Measurements from ENCODE around the gene SKI.

Gene SKI

DNA sequence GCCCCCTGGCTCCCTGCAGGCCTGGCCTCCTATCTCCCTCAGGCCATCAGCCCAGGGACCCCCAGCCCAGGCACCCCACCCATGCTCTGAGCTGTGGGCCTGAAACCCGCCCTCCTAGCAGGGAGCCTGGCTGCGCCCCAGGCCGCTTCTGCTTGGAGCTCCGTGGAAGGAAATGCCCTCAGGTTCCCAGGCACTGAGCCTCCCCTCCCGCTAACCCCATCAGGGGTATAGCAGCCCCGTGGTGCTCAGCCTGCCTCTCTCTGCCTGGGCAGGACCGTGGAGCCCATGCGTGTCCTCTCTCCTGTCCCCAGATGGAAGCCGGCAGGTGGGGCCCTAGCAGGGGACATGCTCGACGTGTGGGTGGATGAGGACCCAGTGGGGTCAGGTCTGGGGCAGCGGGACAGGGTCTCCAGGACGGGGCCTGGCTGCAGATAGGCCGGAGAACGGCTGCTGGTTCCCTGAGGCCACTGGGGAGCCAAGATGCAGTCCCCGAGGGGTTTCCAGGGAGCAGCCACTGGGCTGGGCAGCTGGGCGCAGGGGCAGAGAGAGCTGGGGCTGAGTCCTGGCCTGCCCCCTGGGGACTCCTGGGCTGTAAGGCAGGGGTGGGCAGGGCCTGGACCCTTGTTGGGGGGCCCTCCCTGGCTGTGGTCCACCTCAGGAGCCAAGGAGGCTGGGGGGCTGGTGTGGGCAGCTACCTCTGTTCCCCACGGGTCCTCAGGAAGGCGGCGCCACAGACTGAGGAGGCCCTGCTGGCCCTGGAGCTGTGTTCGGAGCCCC is 87.7 kb downstream of the SKI start:
- DNase-seq, result no peak
- Histone ChIP-seq H3K27me3 (replicated peaks in 2 of 5; ENCODE audit: control insufficient read depth in 4 of 5, insufficient read depth in 5 of 5, low read length in 4 of 5) (no peaks in the 10 kb centered on the region), H3K4me3 (ENCODE audit: control insufficient read depth in 1 of 7, extremely low read depth in 1 of 7, insufficient read depth in 4 of 7, low read depth in 2 of 7, low read length in 6 of 7) (peak overlapping the region; percentile 0 to 76 (median 40)), H3K27ac (ENCODE audit: insufficient read depth in 1 of 2, low read depth in 1 of 2, low read length in 2 of 2, poor library complexity in 1 of 2, severe bottlenecking in 2 of 2) (peak overlapping the region; percentile 40 to 68), H3K9me3 (ENCODE audit: control extremely low read depth in 1 of 5, control insufficient read depth in 4 of 5, insufficient read depth in 2 of 5, low read depth in 1 of 5, low read length in 4 of 5) (no peaks in the 10 kb centered on the region), H3K4me1 (ENCODE audit: control extremely low read depth in 1 of 4, control insufficient read depth in 4 of 4, insufficient read depth in 4 of 4, low read length in 3 of 4) (peaks cover 0 to 59% (median 55%) of the 10 kb centered on the region in 4 experiments), H3K36me3 (ENCODE audit: control insufficient read depth in 4 of 4, insufficient read depth in 4 of 4, low read length in 3 of 4) (no peaks in the 10 kb centered on the region)
- POLR2A ChIA-PET, result interaction anchor here (0.9 to 7.0 kb wide), 6 partner anchors 15 to 88 kb away, joined by 3 to 95 read pairs (median 18); partner anchors contain the start of genes MORN1 and RER1
- CTCF ChIA-PET, result interaction anchor here (1.0 to 2.6 kb wide), 15 partner anchors 8 to 128 kb away, joined by 3 to 15 read pairs (median 5); partner anchors contain the start of gene FAAP20
- WGBS (ENCODE audit: insufficient coverage), result 48% methylated on average over 20 of the region's 21 CpGs

DNA sequence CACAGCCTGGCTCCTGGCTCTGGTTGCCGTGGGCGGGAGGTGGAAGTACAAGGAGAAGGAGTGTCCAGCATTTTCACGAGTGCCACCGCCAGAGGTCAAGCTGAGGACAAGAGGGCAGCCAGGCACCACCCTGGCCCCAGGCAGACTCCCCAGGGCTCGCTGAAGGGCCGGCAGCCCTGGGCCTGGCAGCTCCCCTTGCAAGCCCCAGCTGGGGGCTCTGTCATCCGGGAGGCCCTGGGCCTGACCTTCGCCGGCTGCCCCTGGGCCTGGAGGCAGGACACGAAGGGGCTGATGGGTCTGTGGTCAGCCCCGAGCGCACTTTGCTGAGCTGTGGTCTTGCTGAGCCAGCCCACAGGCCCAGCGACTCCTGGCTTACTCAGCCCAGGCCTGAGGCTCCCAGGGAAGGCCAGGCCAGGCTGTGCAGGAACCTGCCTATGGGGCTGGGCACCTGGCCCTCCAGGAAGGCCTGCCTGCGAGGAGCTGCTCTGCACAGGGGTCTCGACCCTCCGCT is 88.4 kb downstream of the SKI start:
- ChIA-PET CTCF (interaction anchor here (1.0 to 2.6 kb wide), 12 partner anchors 9 to 128 kb away, joined by 3 to 15 read pairs (median 6); partner anchors contain the start of gene FAAP20), POLR2A (interaction anchor here (1.1 to 7.0 kb wide), 5 partner anchors 15 to 89 kb away, joined by 3 to 95 read pairs (median 31); no protein-coding TSS in a partner anchor)
- H3K4me1 ChIP-seq (ENCODE audit: control extremely low read depth in 1 of 4, control insufficient read depth in 4 of 4, insufficient read depth in 4 of 4, low read length in 3 of 4), result peaks cover 0 to 59% (median 54%) of the 10 kb centered on the region in 4 experiments
- 93% methylated on average over 12 of the region's 16 CpGs for WGBS (ENCODE audit: insufficient coverage)
- H3K4me3 ChIP-seq (ENCODE audit: control insufficient read depth in 1 of 7, extremely low read depth in 1 of 7, insufficient read depth in 4 of 7, low read depth in 2 of 7, low read length in 6 of 7), result no peak overlapping the region
- no peaks in the 10 kb centered on the region for H3K36me3 ChIP-seq (ENCODE audit: control insufficient read depth in 4 of 4, insufficient read depth in 4 of 4, low read length in 3 of 4)
- no peak overlapping the region for H3K27ac ChIP-seq (ENCODE audit: insufficient read depth in 1 of 2, low read depth in 1 of 2, low read length in 2 of 2, poor library complexity in 1 of 2, severe bottlenecking in 2 of 2)
- no peak for DNase-seq
- no peaks in the 10 kb centered on the region for H3K9me3 ChIP-seq (ENCODE audit: control extremely low read depth in 1 of 5, control insufficient read depth in 4 of 5, insufficient read depth in 2 of 5, low read depth in 1 of 5, low read length in 4 of 5)
- H3K27me3 ChIP-seq (replicated peaks in 2 of 5; ENCODE audit: control insufficient read depth in 4 of 5, insufficient read depth in 5 of 5, low read length in 4 of 5), result peaks cover 0 to 3% (median 0%) of the 10 kb centered on the region in 5 experiments

DNA sequence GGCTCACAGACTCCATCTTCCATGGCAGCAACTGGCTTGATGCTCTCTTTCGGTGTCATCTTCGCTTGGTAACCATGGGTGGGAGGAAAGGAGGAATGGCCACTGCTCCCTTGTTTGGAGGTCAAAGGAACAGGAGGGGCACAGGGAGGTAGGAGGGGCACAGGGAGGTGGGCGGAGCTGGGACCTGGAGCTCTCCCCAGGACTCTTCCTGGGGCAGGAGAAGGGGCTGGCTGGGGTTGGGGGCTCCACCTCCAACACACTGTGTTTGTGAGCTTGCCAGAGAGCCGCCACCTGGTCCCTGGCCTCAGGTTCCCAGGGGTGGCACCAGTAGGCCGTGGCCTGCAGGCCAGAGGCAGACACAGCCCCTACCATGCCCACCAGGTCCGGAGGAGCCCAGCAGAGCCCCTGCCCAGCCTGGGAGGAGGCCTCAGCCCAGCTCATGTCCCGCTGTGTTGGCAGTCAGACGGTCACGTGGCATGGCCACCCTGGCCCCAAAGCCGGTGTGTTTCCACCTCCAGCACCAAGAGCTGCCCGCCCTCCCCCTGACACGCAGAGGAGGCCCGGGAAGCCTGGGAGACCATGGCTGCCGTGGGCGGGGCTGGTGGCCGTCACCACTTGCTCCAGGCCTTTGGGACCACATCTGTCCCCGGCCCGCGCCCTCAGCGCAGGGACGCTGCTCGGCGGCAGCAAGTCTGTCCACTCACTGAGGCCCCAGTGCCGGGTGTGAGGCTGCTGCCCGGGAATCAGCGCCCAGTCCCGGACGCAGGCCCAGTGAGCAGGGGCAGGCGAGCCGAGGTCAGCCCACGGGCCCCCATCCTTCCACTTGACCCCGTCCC is 89.3 kb downstream of the SKI start:
- Histone ChIP-seq H3K27me3 (replicated peaks in 2 of 5; ENCODE audit: control insufficient read depth in 4 of 5, insufficient read depth in 5 of 5, low read length in 4 of 5) (peaks cover 0 to 5% (median 0%) of the 10 kb centered on the region in 5 experiments), H3K27ac (ENCODE audit: insufficient read depth in 1 of 2, low read depth in 1 of 2, low read length in 2 of 2, poor library complexity in 1 of 2, severe bottlenecking in 2 of 2) (no peak overlapping the region), H3K36me3 (ENCODE audit: control insufficient read depth in 4 of 4, insufficient read depth in 4 of 4, low read length in 3 of 4) (no peaks in the 10 kb centered on the region), H3K9me3 (ENCODE audit: control extremely low read depth in 1 of 5, control insufficient read depth in 4 of 5, insufficient read depth in 2 of 5, low read depth in 1 of 5, low read length in 4 of 5) (no peaks in the 10 kb centered on the region), H3K4me3 (ENCODE audit: control insufficient read depth in 1 of 7, extremely low read depth in 1 of 7, insufficient read depth in 4 of 7, low read depth in 2 of 7, low read length in 6 of 7) (no peak overlapping the region), H3K4me1 (ENCODE audit: control extremely low read depth in 1 of 4, control insufficient read depth in 4 of 4, insufficient read depth in 4 of 4, low read length in 3 of 4) (peaks cover 0 to 59% (median 49%) of the 10 kb centered on the region in 4 experiments)
- no peak for DNase-seq
- ChIA-PET CTCF (interaction anchor here (1.5 to 2.3 kb wide), 4 partner anchors 10 to 122 kb away, joined by 3 to 6 read pairs (median 6); partner anchors contain the start of gene FAAP20), POLR2A (interaction anchor here (1.7 to 7.0 kb wide), 2 partner anchors 62 to 88 kb away, joined by 4 to 39 read pairs; no protein-coding TSS in a partner anchor)
- WGBS (ENCODE audit: insufficient coverage), result 97% methylated on average over 28 of the region's 32 CpGs

DNA sequence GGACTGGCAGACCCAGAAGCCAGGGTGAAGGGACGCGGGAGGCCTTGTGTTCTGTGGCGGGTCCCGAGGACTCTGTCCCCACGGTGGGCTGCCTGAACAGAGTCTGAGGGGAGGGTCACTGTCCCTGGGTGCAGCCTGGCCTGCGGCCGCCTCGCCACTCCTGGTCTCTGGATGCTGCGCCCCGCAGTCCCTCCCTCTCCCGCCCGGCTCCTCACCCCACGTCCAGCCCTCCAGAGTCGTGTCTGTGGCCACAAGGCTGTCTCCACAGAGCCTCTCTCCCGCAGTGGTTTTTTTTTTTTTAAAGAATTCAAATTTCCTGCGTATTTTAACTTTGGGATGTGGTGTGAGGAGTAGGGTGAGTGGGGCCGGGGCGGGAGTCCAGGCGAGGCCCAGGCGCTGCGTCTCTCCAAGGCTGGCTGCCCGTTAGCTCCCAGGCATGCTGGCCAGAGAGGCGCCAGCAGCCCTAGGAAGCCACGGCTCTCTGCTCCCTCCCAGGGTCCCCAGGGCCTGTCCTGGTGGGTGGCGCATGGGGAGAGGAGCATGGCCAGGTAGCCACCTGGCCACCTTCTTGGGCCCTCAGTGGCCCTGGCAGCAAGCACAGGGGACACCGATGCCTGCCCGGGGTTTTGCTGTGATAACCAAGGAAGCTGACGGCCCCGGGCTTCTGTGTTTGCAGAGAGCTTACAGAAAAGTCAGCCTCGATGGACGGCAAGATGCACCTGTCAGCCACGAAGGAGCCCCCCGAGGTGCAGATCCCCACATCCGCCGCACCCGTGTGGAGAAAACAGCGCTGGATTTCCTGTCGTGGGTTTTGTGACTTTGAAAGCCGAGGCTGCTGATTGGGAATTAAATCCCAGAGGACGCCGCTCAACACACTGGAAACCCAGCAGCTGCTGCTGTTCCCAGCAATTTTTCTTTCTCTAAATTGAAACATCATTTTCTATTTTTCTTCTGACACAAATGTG is 90.5 kb downstream of the SKI start:
- H3K4me3 ChIP-seq (ENCODE audit: control insufficient read depth in 1 of 7, extremely low read depth in 1 of 7, insufficient read depth in 4 of 7, low read depth in 2 of 7, low read length in 6 of 7), result no peak overlapping the region
- peaks cover 0 to 52% (median 38%) of the 10 kb centered on the region in 4 experiments for H3K4me1 ChIP-seq (ENCODE audit: control extremely low read depth in 1 of 4, control insufficient read depth in 4 of 4, insufficient read depth in 4 of 4, low read length in 3 of 4)
- H3K27ac ChIP-seq (ENCODE audit: insufficient read depth in 1 of 2, low read depth in 1 of 2, low read length in 2 of 2, poor library complexity in 1 of 2, severe bottlenecking in 2 of 2), result no peak overlapping the region
- H3K27me3 ChIP-seq (replicated peaks in 2 of 5; ENCODE audit: control insufficient read depth in 4 of 5, insufficient read depth in 5 of 5, low read length in 4 of 5), result peaks cover 0 to 6% (median 0%) of the 10 kb centered on the region in 5 experiments
- ChIA-PET CTCF (interaction anchor here (1.7 kb wide), 1 partner anchor 125 kb away, joined by 4 read pairs; no protein-coding TSS in a partner anchor), POLR2A (interaction anchor here (0.6 to 1.2 kb wide), 2 partner anchors 55 to 62 kb away, joined by 3 to 5 read pairs; no protein-coding TSS in a partner anchor)
- 90% methylated on average over 40 of the region's 41 CpGs for WGBS (ENCODE audit: insufficient coverage)
- DNase-seq, result no peak
- no peaks in the 10 kb centered on the region for H3K36me3 ChIP-seq (ENCODE audit: control insufficient read depth in 4 of 4, insufficient read depth in 4 of 4, low read length in 3 of 4)
- H3K9me3 ChIP-seq (ENCODE audit: control extremely low read depth in 1 of 5, control insufficient read depth in 4 of 5, insufficient read depth in 2 of 5, low read depth in 1 of 5, low read length in 4 of 5), result no peaks in the 10 kb centered on the region

DNA sequence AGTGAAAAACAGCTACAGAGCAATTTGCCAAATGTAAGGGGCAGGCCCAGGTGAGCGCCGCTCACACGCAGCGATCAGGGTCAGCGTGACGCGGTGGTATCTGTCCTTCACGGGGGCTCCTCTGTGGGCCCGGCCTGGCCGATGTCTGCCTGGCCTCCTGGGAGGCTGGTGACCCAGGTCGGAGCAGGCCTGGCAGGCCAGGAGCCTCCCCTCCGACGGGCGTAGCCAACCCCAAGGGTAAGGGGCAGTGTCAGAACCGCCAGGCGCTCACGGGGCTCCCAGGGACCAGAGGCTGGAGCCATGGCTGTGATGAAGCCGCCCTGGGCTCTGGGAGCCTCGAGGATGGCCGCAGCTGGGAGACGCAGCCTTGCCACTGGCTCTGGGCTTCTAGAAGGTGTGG is 91.2 kb downstream of the SKI start:
- H3K27me3 ChIP-seq (replicated peaks in 2 of 5; ENCODE audit: control insufficient read depth in 4 of 5, insufficient read depth in 5 of 5, low read length in 4 of 5), result peaks cover 0 to 6% (median 0%) of the 10 kb centered on the region in 5 experiments
- H3K27ac ChIP-seq (ENCODE audit: insufficient read depth in 1 of 2, low read depth in 1 of 2, low read length in 2 of 2, poor library complexity in 1 of 2, severe bottlenecking in 2 of 2), result no peak overlapping the region
- H3K9me3 ChIP-seq (ENCODE audit: control extremely low read depth in 1 of 5, control insufficient read depth in 4 of 5, insufficient read depth in 2 of 5, low read depth in 1 of 5, low read length in 4 of 5), result peaks cover 0 to 3% (median 0%) of the 10 kb centered on the region in 5 experiments
- ChIA-PET CTCF (interaction anchor here (0.6 to 1.7 kb wide), 3 partner anchors 9 to 125 kb away, joined by 3 to 4 read pairs (median 4); no protein-coding TSS in a partner anchor), POLR2A (interaction anchor here (0.6 to 1.2 kb wide), 2 partner anchors 55 to 63 kb away, joined by 3 to 5 read pairs; no protein-coding TSS in a partner anchor)
- peaks cover 0 to 45% (median 31%) of the 10 kb centered on the region in 4 experiments for H3K4me1 ChIP-seq (ENCODE audit: control extremely low read depth in 1 of 4, control insufficient read depth in 4 of 4, insufficient read depth in 4 of 4, low read length in 3 of 4)
- DNase-seq, result no peak
- no peaks in the 10 kb centered on the region for H3K36me3 ChIP-seq (ENCODE audit: control insufficient read depth in 4 of 4, insufficient read depth in 4 of 4, low read length in 3 of 4)
- H3K4me3 ChIP-seq (ENCODE audit: control insufficient read depth in 1 of 7, extremely low read depth in 1 of 7, insufficient read depth in 4 of 7, low read depth in 2 of 7, low read length in 6 of 7), result no peak overlapping the region
- WGBS (ENCODE audit: insufficient coverage), result 99% methylated on average over 17 of the region's 21 CpGs
